ENCODE results near the gene TRIM40.

TRIM40 gene

GRCh38 chr6:30157999-30158398, 22.1 kb downstream of the TRIM40 start:
- no peak for TF ChIP-seq CTCF (IDR thresholded peaks at IDR 0.05; ENCODE audit: low read depth, low read length)
- DNase-seq (ENCODE audit: extremely low read depth, low read depth), result no peak

GRCh38 chr6:30158475-30159040, 22.6 kb downstream of the TRIM40 start:
- no peak for DNase-seq (ENCODE audit: extremely low read depth, low read depth)
- TF ChIP-seq CTCF (IDR thresholded peaks at IDR 0.05; ENCODE audit: low read depth, low read length), result no peak

- no peak for TF ChIP-seq CTCF (IDR thresholded peaks at IDR 0.05; ENCODE audit: low read depth, low read length)
- DNase-seq (ENCODE audit: extremely low read depth, low read depth), result no peak
Observed at GRCh38 chr6:30160008-30160784, 24.3 kb downstream of the TRIM40 start.

GRCh38 chr6:30160785-30161531, 25.0 kb downstream of the TRIM40 start, which contains the start of gene TRIM10:
TRIM10 (minus strand) TSS chr6:30161211; CDS start chr6:30160858, 353 bp downstream.
- TF ChIP-seq CTCF (IDR thresholded peaks at IDR 0.05; ENCODE audit: low read depth, low read length), result no peak

GRCh38 chr6:30162265-30163089, 26.5 kb downstream of the TRIM40 start:
- no peak for DNase-seq (ENCODE audit: extremely low read depth, low read depth)
- no peak for TF ChIP-seq CTCF (IDR thresholded peaks at IDR 0.05; ENCODE audit: low read depth, low read length)

More at GRCh38 chr6:30160785-30161531, 25.0 kb downstream of the TRIM40 start, which contains the start of gene TRIM10:
- no peak for DNase-seq (ENCODE audit: extremely low read depth, low read depth)

GRCh38 chr6:30163090-30163917, 27.4 kb downstream of the TRIM40 start, which contains the start of gene TRIM15:
TRIM15 (plus strand) TSS chr6:30163546; CDS start chr6:30163685, 139 bp downstream.
- no peak for DNase-seq (ENCODE audit: extremely low read depth, low read depth)
- no peak for TF ChIP-seq CTCF (IDR thresholded peaks at IDR 0.05; ENCODE audit: low read depth, low read length)

Measured in AG09319 (cell line).